ENCODE measurements around the gene CYFIP2. TPM values are rescaled to one million over a fixed set of nuclear protein-coding genes. Genes with fewer than 3 reads are reported as not detected.

The CYFIP2 gene
- total and polyA plus RNA-seq, 2 donors from 2014 or later: 128 to 217 TPM

DNA sequence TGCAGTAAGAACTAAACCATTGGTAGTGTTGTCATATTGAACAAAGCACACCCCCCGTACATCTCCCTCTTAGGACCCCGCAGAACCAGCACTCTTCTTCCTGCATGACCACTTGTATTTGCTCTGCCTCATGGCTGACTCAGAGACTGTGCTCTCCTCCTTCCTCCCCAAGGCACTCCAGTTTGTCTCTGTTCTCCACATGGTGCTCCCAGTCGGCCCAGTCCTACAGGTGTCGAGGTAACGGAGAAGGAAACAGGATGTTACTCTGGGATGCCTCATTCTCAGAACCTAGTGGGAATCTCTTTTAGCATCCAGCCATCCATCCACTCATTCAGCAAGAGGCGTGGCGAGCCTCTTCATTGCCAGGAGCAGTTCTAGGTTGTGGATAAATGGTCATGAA, 97.1 kb downstream of the CYFIP2 start:
- Histone ChIP-seq H3K27ac (ENCODE audit: low read depth in 2 of 2, low read length in 2 of 2) (no peak overlapping the region), H3K36me3 (ENCODE audit: control insufficient read depth in 2 of 3, insufficient read depth in 3 of 3, low read length in 3 of 3) (peaks cover 0 to 66% (median 42%) of the 10 kb centered on the region in 3 donors), H3K4me3 (ENCODE audit: low read length in 3 of 3) (no peak overlapping the region), H3K4me1 (ENCODE audit: control insufficient read depth in 2 of 3, insufficient read depth in 2 of 3, low read depth in 1 of 3, low read length in 3 of 3) (no peaks in the 10 kb centered on the region), H3K9ac (ENCODE audit: low read length in 3 of 3) (no peak overlapping the region), H3K27me3 (ENCODE audit: control insufficient read depth, insufficient read depth, low read length) (no peaks in the 10 kb centered on the region), H3K9me3 (ENCODE audit: control insufficient read depth in 2 of 3, insufficient read depth in 1 of 3, low read length in 3 of 3) (no peaks in the 10 kb centered on the region)
- no peak for FAIRE-seq
- intact Hi-C loops (cut with DNase I): no loop called here
- no peak for DNase-seq
- TF ChIP-seq, protein P1, sequence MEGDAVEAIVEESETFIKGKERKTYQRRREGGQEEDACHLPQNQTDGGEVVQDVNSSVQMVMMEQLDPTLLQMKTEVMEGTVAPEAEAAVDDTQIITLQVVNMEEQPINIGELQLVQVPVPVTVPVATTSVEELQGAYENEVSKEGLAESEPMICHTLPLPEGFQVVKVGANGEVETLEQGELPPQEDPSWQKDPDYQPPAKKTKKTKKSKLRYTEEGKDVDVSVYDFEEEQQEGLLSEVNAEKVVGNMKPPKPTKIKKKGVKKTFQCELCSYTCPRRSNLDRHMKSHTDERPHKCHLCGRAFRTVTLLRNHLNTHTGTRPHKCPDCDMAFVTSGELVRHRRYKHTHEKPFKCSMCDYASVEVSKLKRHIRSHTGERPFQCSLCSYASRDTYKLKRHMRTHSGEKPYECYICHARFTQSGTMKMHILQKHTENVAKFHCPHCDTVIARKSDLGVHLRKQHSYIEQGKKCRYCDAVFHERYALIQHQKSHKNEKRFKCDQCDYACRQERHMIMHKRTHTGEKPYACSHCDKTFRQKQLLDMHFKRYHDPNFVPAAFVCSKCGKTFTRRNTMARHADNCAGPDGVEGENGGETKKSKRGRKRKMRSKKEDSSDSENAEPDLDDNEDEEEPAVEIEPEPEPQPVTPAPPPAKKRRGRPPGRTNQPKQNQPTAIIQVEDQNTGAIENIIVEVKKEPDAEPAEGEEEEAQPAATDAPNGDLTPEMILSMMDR (IDR thresholded peaks at IDR 0.05; ENCODE audit: borderline replicate concordance, extremely low read depth, insufficient read depth): no peak

DNA sequence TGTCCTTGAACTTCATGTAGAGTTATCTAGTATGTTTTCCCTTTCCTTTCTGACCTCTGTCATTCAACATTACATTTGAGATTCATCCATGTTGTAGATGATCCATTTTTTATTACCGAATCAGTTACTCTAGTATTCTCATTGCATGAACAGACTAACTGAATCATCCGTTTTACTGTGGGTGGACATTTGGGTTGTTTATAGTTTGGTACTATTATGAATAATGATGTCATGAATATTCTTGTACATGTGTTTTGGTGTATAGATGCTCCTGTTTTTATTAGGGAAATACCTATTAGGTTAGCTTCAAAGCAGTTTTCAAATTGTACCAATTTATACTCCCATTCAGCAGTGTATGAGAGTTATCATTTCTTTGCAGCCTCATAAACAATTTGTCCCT, 99.8 kb downstream of the CYFIP2 start:
- Histone ChIP-seq H3K27me3 (ENCODE audit: control insufficient read depth, insufficient read depth, low read length) (no peaks in the 10 kb centered on the region), H3K4me1 (ENCODE audit: control insufficient read depth in 2 of 3, insufficient read depth in 2 of 3, low read depth in 1 of 3, low read length in 3 of 3) (peaks cover 0 to 7% (median under 1%) of the 10 kb centered on the region in 3 donors), H3K36me3 (ENCODE audit: control insufficient read depth in 2 of 3, insufficient read depth in 3 of 3, low read length in 3 of 3) (peaks cover 0 to 52% (median 32%) of the 10 kb centered on the region in 3 donors), H3K9ac (ENCODE audit: low read length in 3 of 3) (no peak overlapping the region), H3K27ac (ENCODE audit: low read depth in 2 of 2, low read length in 2 of 2) (no peak overlapping the region), H3K9me3 (ENCODE audit: control insufficient read depth in 2 of 3, insufficient read depth in 1 of 3, low read length in 3 of 3) (no peaks in the 10 kb centered on the region), H3K4me3 (ENCODE audit: low read length in 3 of 3) (no peak overlapping the region)
- no peak for DNase-seq
- FAIRE-seq: no peak
- intact Hi-C loops (cut with DNase I): no loop called here
- TF ChIP-seq, protein P1 (IDR thresholded peaks at IDR 0.05; ENCODE audit: borderline replicate concordance, extremely low read depth, insufficient read depth): no peak

DNA sequence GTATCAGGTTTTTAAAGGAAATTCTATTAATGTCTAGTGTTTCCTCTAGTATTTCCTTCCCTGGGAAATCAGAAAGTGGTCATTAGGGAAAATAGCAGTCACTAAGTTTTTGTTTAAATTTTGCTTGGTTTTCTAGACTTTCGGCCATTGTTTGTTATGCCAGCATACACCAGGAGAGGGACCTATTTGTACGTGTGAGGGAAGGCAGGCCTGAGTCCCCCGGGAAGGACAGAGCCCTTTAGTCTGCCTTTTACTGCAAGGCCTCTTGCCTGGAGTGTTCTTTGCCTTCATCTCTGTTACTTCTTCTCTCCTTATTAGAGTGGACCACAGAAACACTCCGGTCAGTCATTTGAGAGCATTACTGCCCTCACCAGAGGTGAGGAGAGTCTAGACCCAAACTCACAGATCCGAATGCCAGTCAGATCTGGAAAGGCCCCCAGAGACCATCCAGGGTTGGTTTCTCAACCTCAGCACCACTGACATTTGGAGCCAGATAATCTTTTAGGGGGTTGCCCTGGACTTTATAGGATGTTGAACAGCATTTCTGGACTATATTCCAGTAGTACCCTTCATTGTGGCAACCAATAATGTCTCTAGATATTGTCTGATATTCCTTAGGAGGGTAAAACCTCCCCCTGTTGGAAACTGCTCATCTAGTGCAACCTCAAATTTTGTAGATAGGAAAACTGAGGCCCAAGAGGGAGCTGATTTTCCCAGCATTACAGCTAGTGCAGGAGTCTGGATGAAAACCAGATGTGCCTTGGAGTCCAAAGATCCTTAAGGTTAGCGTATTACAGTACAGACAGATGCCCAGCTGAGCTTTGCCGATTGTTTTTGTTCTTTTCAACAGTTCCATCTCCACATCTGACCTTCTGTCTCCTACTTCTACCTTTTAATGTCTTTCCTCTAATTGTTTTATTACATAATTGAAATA, 101.1 kb downstream of the CYFIP2 start:
- DNase-seq (peak in 2 of 5 donors; percentile 38 to 63), FAIRE-seq (no peak)
- no peaks in the 10 kb centered on the region for H3K27me3 ChIP-seq (ENCODE audit: control insufficient read depth, insufficient read depth, low read length)
- no peak overlapping the region for H3K9ac ChIP-seq (ENCODE audit: low read length in 3 of 3)
- no peaks in the 10 kb centered on the region for H3K9me3 ChIP-seq (ENCODE audit: control insufficient read depth in 2 of 3, insufficient read depth in 1 of 3, low read length in 3 of 3)
- H3K27ac ChIP-seq (ENCODE audit: low read depth in 2 of 2, low read length in 2 of 2): no peak overlapping the region
- peaks cover 0 to 40% (median 25%) of the 10 kb centered on the region in 3 donors for H3K36me3 ChIP-seq (ENCODE audit: control insufficient read depth in 2 of 3, insufficient read depth in 3 of 3, low read length in 3 of 3)
- no peak overlapping the region for H3K4me3 ChIP-seq (ENCODE audit: low read length in 3 of 3)
- intact Hi-C loops (cut with DNase I): no loop called here
- TF ChIP-seq, protein P1 (IDR thresholded peaks at IDR 0.05; ENCODE audit: borderline replicate concordance, extremely low read depth, insufficient read depth): peak; percentile 18
- peaks cover 0 to 12% (median 5%) of the 10 kb centered on the region in 3 donors for H3K4me1 ChIP-seq (ENCODE audit: control insufficient read depth in 2 of 3, insufficient read depth in 2 of 3, low read depth in 1 of 3, low read length in 3 of 3)

All from kidney (tissue), 14 donors.